Fibroblast of pulmonary artery (primary cell): Measurements from ENCODE around the gene ZNF532.

ENCODE experiments used
- DNase-seq: peaks from one replicate; pipeline ENCODE4 v3.0.0-alpha.2; 2010; ENCODE audit warnings: low read depth
- H3K4me3 ChIP-seq: replicated peaks from 2 replicates; pipeline ENCODE4 v1.5.1; 2011; ENCODE audit warnings: low read depth, mild to moderate bottlenecking, control low read depth, low read length, moderate library complexity
- TF ChIP-seq, protein P1 (sequence below): IDR thresholded peaks from 2 replicates; pipeline ENCODE4 v1.5.1; 2011; ENCODE audit warnings: mild to moderate bottlenecking, control low read depth, low read length, inconsistent platforms; ENCODE audit errors: missing control alignments

ZNF532 gene

DNA sequence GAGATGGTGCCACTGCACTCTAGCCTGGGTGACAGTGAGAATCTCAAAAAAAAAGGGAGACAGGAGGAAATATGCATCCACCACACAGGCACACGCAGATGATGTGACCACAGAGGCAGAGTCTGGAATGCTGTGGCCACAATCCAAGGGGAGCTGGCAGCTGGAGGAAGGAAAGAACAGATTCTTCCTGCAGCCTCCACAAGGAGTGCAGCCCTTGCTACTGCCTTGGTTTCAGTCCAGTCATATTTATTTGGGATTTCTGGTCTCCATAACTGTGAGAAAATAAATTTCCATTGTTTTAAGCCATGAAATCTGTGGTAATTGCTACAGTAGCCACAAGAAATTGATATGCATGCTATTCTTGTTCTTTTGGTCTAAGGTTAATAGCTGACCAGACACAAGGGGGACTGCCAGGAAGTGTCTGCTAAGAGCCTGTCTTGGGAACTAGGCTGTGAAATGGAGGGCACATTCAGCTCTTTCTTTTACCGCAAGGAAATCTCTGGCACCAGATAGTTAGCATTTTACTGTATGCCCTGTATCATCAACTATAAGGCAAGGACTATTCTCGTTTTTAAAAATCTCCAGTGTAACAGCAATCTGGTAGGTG is 141.9 kb downstream of the ZNF532 start:
- TF ChIP-seq, protein P1, sequence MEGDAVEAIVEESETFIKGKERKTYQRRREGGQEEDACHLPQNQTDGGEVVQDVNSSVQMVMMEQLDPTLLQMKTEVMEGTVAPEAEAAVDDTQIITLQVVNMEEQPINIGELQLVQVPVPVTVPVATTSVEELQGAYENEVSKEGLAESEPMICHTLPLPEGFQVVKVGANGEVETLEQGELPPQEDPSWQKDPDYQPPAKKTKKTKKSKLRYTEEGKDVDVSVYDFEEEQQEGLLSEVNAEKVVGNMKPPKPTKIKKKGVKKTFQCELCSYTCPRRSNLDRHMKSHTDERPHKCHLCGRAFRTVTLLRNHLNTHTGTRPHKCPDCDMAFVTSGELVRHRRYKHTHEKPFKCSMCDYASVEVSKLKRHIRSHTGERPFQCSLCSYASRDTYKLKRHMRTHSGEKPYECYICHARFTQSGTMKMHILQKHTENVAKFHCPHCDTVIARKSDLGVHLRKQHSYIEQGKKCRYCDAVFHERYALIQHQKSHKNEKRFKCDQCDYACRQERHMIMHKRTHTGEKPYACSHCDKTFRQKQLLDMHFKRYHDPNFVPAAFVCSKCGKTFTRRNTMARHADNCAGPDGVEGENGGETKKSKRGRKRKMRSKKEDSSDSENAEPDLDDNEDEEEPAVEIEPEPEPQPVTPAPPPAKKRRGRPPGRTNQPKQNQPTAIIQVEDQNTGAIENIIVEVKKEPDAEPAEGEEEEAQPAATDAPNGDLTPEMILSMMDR: no peak
- no peak overlapping the region for H3K4me3 ChIP-seq
- peak; percentile 79 for DNase-seq

DNA sequence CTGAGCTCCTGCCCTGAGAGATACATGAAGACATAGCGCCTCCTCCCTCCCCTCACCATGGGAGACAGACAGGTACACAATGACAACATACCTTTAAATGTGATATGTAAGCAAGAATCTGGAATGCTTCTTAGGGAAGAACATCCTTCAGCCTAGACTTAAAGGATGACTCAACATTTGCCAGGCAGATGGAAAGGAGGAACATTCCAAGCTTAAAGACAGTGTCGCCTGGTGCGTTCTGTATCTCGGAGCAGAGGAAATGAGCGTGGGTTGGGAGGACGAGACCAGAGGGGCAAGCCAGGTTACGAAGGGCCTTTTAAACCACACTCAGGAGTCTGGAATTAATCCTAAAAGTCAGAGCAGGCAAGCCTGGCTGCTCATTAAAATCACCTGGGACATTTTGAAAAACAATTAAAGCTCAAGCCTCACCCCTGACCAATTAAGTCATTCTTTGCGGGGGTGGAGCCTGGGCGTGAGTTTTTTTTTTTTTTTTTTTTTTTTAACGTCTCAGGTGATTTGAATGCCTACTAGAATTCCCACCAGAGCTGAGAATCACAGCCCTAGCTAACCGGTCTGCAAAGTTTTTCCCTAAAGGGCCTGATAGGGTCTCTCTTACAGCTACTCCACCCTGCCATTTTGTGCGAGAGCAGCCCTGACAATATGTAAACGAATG is 143.8 kb downstream of the ZNF532 start:
- TF ChIP-seq, protein P1: no peak
- peak; percentile 86 for DNase-seq
- H3K4me3 ChIP-seq: no peak overlapping the region

DNA sequence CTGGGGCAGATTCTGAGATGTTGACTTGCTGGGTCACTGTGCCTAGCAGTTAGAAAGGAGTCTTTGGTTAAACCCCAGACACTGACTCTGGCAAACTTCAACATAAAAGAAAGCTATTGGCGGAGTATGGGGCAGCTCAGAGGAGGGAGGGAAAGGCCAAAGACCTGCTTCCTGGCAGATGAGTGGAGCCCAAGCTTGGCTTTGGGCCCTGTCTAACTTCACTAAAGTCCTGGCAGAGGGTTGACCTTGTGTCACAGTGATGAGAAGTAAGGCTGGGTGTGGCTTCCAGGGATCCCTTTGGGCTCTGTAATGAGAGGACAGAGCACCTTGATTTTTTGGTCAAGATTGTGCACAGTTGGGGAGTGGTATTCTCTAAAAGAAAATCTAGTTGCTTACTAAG is 145.2 kb downstream of the ZNF532 start:
- TF ChIP-seq, protein P1: no peak
- no peak for DNase-seq
- H3K4me3 ChIP-seq: no peak overlapping the region

DNA sequence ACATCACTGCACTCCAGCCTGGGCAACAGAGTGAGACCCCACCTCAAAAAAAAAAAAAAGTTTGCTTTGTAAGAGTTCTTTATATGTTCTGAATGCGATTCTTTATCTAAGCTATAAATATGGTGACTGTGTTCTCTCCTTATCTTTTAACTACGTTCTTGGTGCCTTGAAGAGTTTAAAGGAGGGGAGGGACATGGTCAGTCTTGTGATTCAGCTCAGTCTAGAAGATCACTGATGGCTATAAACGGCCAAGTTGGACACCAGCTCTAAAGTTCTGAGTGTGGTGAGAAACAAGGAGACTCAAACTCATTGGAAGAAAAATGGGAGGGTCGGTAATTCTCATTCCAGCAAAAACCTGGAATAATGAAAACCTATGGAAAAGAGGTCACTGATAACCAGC is 146.6 kb downstream of the ZNF532 start:
- no peak for DNase-seq
- TF ChIP-seq, protein P1: no peak
- no peak overlapping the region for H3K4me3 ChIP-seq

DNA sequence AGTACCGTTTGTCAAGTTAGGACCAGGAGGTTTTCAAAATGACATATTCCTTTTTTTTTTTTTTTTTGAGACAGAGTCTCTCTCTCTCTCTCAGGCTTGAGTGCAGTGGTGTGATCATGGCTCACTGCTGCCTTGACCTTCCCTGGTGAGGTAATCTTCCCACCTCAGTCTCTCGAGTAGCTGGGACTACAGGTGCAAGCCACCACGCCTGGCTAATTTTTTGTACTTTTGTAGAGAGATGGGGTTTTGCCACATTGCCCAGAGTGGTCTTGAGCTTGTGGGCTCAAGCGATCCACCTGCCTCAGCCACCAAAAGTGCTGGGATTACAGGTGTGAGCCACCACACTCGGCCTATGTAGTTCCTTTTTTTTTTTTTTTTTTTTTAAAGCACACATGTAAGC is 147.1 kb downstream of the ZNF532 start:
- no peak for DNase-seq
- TF ChIP-seq, protein P1: no peak
- H3K4me3 ChIP-seq: no peak overlapping the region

DNA sequence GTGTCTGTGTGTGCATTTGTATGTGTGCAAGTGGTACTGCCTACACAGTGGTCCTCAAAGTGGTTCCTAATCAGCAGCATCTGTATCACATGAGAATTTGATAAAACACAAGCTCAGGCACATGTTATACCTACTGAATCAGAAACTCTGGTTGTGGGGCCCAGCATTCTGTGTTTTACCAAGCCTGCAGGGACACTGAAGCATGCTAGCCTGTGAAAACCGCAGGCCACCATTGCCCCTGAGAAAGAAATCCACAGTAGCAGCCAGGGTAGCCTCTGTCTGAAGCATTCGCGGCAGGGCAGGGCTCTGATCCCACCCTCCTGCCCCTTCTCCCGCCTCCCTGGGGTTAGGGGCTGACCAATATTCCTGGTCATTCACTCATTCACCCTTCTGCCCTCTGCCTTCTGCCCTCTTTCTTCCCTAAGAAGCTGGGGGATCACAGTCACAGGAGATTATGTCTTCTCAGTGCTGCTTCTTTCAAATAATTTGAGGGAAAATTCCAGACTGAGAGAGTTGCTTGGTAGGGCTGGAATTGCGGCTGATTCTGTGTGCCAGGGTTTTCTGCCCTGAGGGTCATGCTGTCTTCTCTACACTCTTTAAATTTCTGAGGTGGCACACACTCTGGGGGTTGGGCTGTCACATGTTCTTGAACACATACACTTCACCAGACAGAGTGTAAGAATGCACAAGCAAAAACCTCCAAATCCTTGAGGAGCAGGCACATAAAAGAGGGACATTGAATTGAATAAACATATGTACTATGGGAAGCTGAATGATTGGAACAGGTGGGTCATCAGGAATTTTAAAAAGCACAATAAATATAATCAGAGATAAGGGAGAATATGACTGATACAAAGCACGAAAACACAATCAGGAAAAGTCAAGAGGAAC is 148.4 kb downstream of the ZNF532 start:
- no peak for DNase-seq
- TF ChIP-seq, protein P1: no peak
- H3K4me3 ChIP-seq: no peak overlapping the region
